ENCODE results near the gene SP1. TPM values are rescaled to one million over a fixed set of nuclear protein-coding genes. Genes with fewer than 3 reads are reported as not detected.
"Not testable (repeated sequence)": the region's sequence is repeated elsewhere in the genome, so short reads cannot be mapped to it uniquely, and the experiment has no call there.

The SP1 gene
- total RNA-seq, 1 donor from 2014 or later = 30.3 TPM

DNA sequence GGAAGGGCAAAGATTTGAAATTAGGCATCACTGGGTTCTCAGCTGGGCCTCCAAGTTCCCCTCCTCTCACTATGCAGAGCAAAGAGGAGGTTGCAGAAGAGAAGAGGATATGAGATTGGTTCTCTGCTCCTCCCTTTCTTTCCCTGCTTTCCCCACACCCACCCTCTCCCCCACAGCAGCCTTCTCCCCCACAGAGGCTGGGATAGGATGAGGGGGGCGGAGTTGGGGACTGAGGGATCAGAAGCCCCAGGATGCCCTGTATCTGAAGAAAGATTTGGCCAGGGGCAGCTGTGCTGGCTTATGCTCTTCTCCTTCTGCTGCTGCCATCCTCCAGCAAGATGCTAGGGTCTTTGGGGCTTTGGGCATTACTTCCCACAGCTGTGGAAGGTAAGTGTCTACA, 43.6 kb downstream of the SP1 start, which contains the start of gene AMHR2:
TSS of gene AMHR2 (plus strand) at position 259 of the 400 bp plus-strand sequence. CDS start at position 339, 80 bp downstream.
- H3K4me1 ChIP-seq (ENCODE audit: control insufficient read depth in 3 of 3, insufficient read depth in 3 of 3, low read length in 3 of 3) = peaks cover 2 to 12% (median 6%) of the 10 kb centered on the region in 3 donors
- H3K9me3 ChIP-seq (ENCODE audit: control insufficient read depth in 3 of 3, low read length in 3 of 3) = no peaks in the 10 kb centered on the region
- no peak within 1 kb of the TSS for H3K27ac ChIP-seq (ENCODE audit: low read depth, low read length)
- H3K27me3 ChIP-seq (ENCODE audit: control insufficient read depth in 3 of 3, insufficient read depth in 3 of 3, low read length in 3 of 3) = no peaks in the 10 kb centered on the region
- H3K4me3 ChIP-seq (ENCODE audit: low read length in 3 of 3) = no peak within 1 kb of the TSS
- H3K9ac ChIP-seq (ENCODE audit: low read depth in 1 of 3, low read length in 3 of 3) = no peak within 1 kb of the TSS
- no peaks in the 10 kb centered on the region for H3K36me3 ChIP-seq (ENCODE audit: control insufficient read depth in 3 of 3, insufficient read depth in 3 of 3, low read length in 3 of 3)

GRCh38 chr12:53424626-53425514, 44.9 kb downstream of the SP1 start:
- Histone ChIP-seq H3K9ac (ENCODE audit: low read depth in 1 of 3, low read length in 3 of 3) (no peak overlapping the region), H3K27ac (ENCODE audit: low read depth, low read length) (no peak overlapping the region), H3K27me3 (ENCODE audit: control insufficient read depth in 3 of 3, insufficient read depth in 3 of 3, low read length in 3 of 3) (no peaks in the 10 kb centered on the region), H3K4me3 (ENCODE audit: low read length in 3 of 3) (no peak overlapping the region), H3K36me3 (ENCODE audit: control insufficient read depth in 3 of 3, insufficient read depth in 3 of 3, low read length in 3 of 3) (no peaks in the 10 kb centered on the region), H3K4me1 (ENCODE audit: control insufficient read depth in 3 of 3, insufficient read depth in 3 of 3, low read length in 3 of 3) (peaks cover 2 to 12% (median 6%) of the 10 kb centered on the region in 3 donors), H3K9me3 (ENCODE audit: control insufficient read depth in 3 of 3, low read length in 3 of 3) (no peaks in the 10 kb centered on the region)

- peaks cover 2 to 12% (median 6%) of the 10 kb centered on the region in 3 donors for H3K4me1 ChIP-seq (ENCODE audit: control insufficient read depth in 3 of 3, insufficient read depth in 3 of 3, low read length in 3 of 3)
- H3K27ac ChIP-seq (ENCODE audit: low read depth, low read length) = no peak overlapping the region
- no peak overlapping the region for H3K4me3 ChIP-seq (ENCODE audit: low read length in 3 of 3)
- H3K9ac ChIP-seq (ENCODE audit: low read depth in 1 of 3, low read length in 3 of 3) = no peak overlapping the region
- H3K27me3 ChIP-seq (ENCODE audit: control insufficient read depth in 3 of 3, insufficient read depth in 3 of 3, low read length in 3 of 3) = no peaks in the 10 kb centered on the region
- no peaks in the 10 kb centered on the region for H3K9me3 ChIP-seq (ENCODE audit: control insufficient read depth in 3 of 3, low read length in 3 of 3)
- no peaks in the 10 kb centered on the region for H3K36me3 ChIP-seq (ENCODE audit: control insufficient read depth in 3 of 3, insufficient read depth in 3 of 3, low read length in 3 of 3)
Measured at GRCh38 chr12:53425515-53426150, 45.7 kb downstream of the SP1 start.

DNA sequence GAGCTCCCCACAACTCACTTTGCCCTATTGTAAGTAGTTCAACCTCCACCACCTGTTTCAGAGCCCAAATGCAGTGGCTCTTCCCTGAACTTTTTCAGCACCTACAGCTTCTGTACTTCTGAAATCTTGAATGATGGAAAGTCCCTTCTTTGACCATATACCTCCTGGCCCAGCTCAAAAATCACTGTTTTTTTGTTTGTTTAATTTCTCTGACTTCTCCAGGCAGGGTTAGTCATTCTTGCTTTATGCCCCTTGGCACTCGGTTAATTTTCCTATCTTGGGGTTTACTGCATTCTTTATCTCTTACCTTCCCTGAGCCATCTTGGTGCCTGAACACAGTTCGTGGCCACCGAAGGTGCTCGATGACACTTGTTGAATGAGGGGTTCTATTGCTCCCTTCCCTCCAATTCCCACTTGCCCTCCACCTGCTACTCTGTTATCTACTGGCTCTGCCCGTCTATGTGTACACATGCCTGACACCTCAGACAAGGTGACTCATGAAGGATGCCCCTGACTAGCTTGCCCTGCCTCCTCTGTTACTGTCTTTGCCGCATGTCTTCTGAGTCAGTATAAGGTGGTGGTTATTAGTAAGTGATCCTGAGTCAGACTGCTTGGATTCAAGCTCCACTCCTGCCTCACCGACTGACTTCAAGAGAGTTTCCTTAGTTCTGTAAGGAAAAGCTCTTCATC, 48.1 kb downstream of the SP1 start:
- no peak overlapping the region for H3K4me3 ChIP-seq (ENCODE audit: low read length in 3 of 3)
- H3K27me3 ChIP-seq (ENCODE audit: control insufficient read depth in 3 of 3, insufficient read depth in 3 of 3, low read length in 3 of 3) = no peaks in the 10 kb centered on the region
- H3K9me3 ChIP-seq (ENCODE audit: control insufficient read depth in 3 of 3, low read length in 3 of 3) = no peaks in the 10 kb centered on the region
- no peak overlapping the region for H3K27ac ChIP-seq (ENCODE audit: low read depth, low read length)
- H3K36me3 ChIP-seq (ENCODE audit: control insufficient read depth in 3 of 3, insufficient read depth in 3 of 3, low read length in 3 of 3) = no peaks in the 10 kb centered on the region
- H3K4me1 ChIP-seq (ENCODE audit: control insufficient read depth in 3 of 3, insufficient read depth in 3 of 3, low read length in 3 of 3) = peaks cover 0 to 8% (median 2%) of the 10 kb centered on the region in 3 donors
- no peak overlapping the region for H3K9ac ChIP-seq (ENCODE audit: low read depth in 1 of 3, low read length in 3 of 3)

DNA sequence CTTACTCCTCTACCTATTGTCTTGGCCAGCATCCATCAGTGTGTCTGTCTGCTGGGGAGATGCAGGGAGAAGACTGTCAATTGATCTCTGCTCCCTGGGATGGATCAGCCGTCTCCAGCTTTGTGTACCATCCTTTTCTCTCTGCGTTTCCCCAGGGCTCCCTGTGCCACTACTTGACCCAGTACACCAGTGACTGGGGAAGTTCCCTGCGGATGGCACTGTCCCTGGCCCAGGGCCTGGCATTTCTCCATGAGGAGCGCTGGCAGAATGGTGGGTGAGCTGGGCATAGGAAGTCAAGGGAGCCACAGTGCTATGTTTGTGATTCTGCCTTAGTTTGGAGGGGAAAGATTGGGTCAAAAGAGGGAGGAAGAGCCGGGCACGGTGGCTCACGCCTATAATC, 48.8 kb downstream of the SP1 start:
- Histone ChIP-seq H3K9me3 (ENCODE audit: control insufficient read depth in 3 of 3, low read length in 3 of 3) (no peaks in the 10 kb centered on the region), H3K27me3 (ENCODE audit: control insufficient read depth in 3 of 3, insufficient read depth in 3 of 3, low read length in 3 of 3) (no peaks in the 10 kb centered on the region)

DNA sequence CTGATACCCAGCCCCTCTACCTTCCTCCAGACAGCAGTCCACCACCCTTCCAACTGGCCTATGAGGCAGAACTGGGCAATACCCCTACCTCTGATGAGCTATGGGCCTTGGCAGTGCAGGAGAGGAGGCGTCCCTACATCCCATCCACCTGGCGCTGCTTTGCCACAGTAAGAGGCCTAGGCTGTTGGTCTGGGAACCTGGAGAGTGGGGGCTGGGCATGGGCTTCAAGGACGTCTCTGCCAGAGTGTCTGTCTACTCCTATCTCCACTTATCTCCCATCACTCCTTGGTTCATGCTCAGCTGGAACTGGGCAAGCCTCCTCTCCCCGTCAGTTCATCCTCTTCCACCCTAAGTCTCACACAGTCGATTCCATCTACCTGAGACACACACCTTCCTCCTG, 50.1 kb downstream of the SP1 start:
- Histone ChIP-seq H3K9ac (ENCODE audit: low read depth in 1 of 3, low read length in 3 of 3) (no peak overlapping the region), H3K9me3 (ENCODE audit: control insufficient read depth in 3 of 3, low read length in 3 of 3) (no peaks in the 10 kb centered on the region), H3K27ac (ENCODE audit: low read depth, low read length) (no peak overlapping the region), H3K27me3 (ENCODE audit: control insufficient read depth in 3 of 3, insufficient read depth in 3 of 3, low read length in 3 of 3) (no peaks in the 10 kb centered on the region), H3K4me1 (ENCODE audit: control insufficient read depth in 3 of 3, insufficient read depth in 3 of 3, low read length in 3 of 3) (peaks cover 0 to 8% (median 2%) of the 10 kb centered on the region in 3 donors), H3K4me3 (ENCODE audit: low read length in 3 of 3) (no peak overlapping the region), H3K36me3 (ENCODE audit: control insufficient read depth in 3 of 3, insufficient read depth in 3 of 3, low read length in 3 of 3) (no peaks in the 10 kb centered on the region)

More for the DNA sequence above, 48.8 kb downstream of the SP1 start:
- Histone ChIP-seq H3K36me3 (ENCODE audit: control insufficient read depth in 3 of 3, insufficient read depth in 3 of 3, low read length in 3 of 3) (no peaks in the 10 kb centered on the region), H3K4me1 (ENCODE audit: control insufficient read depth in 3 of 3, insufficient read depth in 3 of 3, low read length in 3 of 3) (peaks cover 0 to 8% (median 2%) of the 10 kb centered on the region in 3 donors), H3K9ac (ENCODE audit: low read depth in 1 of 3, low read length in 3 of 3) (no peak overlapping the region), H3K4me3 (ENCODE audit: low read length in 3 of 3) (no peak overlapping the region), H3K27ac (ENCODE audit: low read depth, low read length) (no peak overlapping the region)

DNA sequence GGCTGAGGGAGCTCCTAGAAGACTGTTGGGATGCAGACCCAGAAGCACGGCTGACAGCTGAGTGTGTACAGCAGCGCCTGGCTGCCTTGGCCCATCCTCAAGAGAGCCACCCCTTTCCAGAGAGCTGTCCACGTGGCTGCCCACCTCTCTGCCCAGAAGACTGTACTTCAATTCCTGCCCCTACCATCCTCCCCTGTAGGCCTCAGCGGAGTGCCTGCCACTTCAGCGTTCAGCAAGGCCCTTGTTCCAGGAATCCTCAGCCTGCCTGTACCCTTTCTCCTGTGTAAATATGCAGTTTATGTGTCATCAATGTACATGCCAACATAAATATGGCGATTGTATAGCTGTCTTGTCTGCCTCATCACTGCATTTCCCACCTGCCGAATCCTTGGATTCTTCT, 51.2 kb downstream of the SP1 start:
- no peak overlapping the region for H3K4me3 ChIP-seq (ENCODE audit: low read length in 3 of 3)
- no peaks in the 10 kb centered on the region for H3K27me3 ChIP-seq (ENCODE audit: control insufficient read depth in 3 of 3, insufficient read depth in 3 of 3, low read length in 3 of 3)
- no peak overlapping the region for H3K9ac ChIP-seq (ENCODE audit: low read depth in 1 of 3, low read length in 3 of 3)
- no peaks in the 10 kb centered on the region for H3K9me3 ChIP-seq (ENCODE audit: control insufficient read depth in 3 of 3, low read length in 3 of 3)
- H3K27ac ChIP-seq (ENCODE audit: low read depth, low read length) = no peak overlapping the region
- H3K4me1 ChIP-seq (ENCODE audit: control insufficient read depth in 3 of 3, insufficient read depth in 3 of 3, low read length in 3 of 3) = peaks cover 0 to 8% (median 0%) of the 10 kb centered on the region in 3 donors
- no peaks in the 10 kb centered on the region for H3K36me3 ChIP-seq (ENCODE audit: control insufficient read depth in 3 of 3, insufficient read depth in 3 of 3, low read length in 3 of 3)

- not testable (repeated sequence) for H3K9ac ChIP-seq (ENCODE audit: low read depth in 1 of 3, low read length in 3 of 3); H3K36me3 ChIP-seq (ENCODE audit: control insufficient read depth in 3 of 3, insufficient read depth in 3 of 3, low read length in 3 of 3); H3K9me3 ChIP-seq (ENCODE audit: control insufficient read depth in 3 of 3, low read length in 3 of 3); H3K4me3 ChIP-seq (ENCODE audit: low read length in 3 of 3); H3K27me3 ChIP-seq (ENCODE audit: control insufficient read depth in 3 of 3, insufficient read depth in 3 of 3, low read length in 3 of 3); H3K27ac ChIP-seq (ENCODE audit: low read depth, low read length); H3K4me1 ChIP-seq (ENCODE audit: control insufficient read depth in 3 of 3, insufficient read depth in 3 of 3, low read length in 3 of 3)
Measured at GRCh38 chr12:53435326-53435725, 55.4 kb downstream of the SP1 start.

DNA sequence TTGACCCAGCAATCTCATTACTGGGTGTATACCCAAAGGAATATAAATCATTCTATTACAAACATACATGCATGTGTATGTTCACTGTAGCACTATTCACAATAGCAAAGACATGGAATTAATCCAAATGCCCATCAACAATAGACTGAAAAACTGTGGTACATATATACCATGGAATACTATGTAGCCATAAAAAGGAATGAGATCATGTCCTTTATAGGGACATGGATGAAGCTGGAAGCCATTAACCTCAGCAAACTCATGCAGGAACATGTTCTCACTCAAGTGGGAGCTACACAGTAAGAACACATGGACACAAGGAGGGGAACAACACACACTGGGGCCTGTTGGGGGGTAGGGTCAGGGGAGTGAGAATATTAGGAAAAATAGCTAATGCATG, 59.6 kb downstream of the SP1 start:
- H3K9ac ChIP-seq (ENCODE audit: low read depth in 1 of 3, low read length in 3 of 3); H3K27ac ChIP-seq (ENCODE audit: low read depth, low read length); H3K9me3 ChIP-seq (ENCODE audit: control insufficient read depth in 3 of 3, low read length in 3 of 3); H3K4me3 ChIP-seq (ENCODE audit: low read length in 3 of 3); H3K36me3 ChIP-seq (ENCODE audit: control insufficient read depth in 3 of 3, insufficient read depth in 3 of 3, low read length in 3 of 3); H3K27me3 ChIP-seq (ENCODE audit: control insufficient read depth in 3 of 3, insufficient read depth in 3 of 3, low read length in 3 of 3): not testable (repeated sequence)
- peaks cover 7 to 15% (median 11%) of the 10 kb centered on the region in 3 donors for H3K4me1 ChIP-seq (ENCODE audit: control insufficient read depth in 3 of 3, insufficient read depth in 3 of 3, low read length in 3 of 3)
